HEK293T (cell line): Measurements from ENCODE around the gene THSD4.

Experiments used
- ARNT ChIP-seq: fragments of 450-650 bp; IDR thresholded peaks from 2 replicates; pipeline ENCODE4 v1.6.1; 2017; ENCODE audit warnings: mild to moderate bottlenecking
- BHLHE40 ChIP-seq: fragments of 450-650 bp; IDR thresholded peaks from 2 replicates; pipeline ENCODE4 v1.6.1; 2016; ENCODE audit warnings: mild to moderate bottlenecking, moderate library complexity, borderline replicate concordance
- ELF4 ChIP-seq: fragments of 450-650 bp; IDR thresholded peaks from 2 replicates; pipeline ENCODE4 v1.6.1; 2017; ENCODE audit warnings: antibody characterized with exemption
- FOXA1 ChIP-seq: fragments of 450-650 bp; IDR thresholded peaks from 2 replicates; pipeline ENCODE4 v1.6.1; 2016; ENCODE audit warnings: mild to moderate bottlenecking
- FOXK2 ChIP-seq: fragments of 450-650 bp; IDR thresholded peaks from 2 replicates; pipeline ENCODE4 v1.6.1; 2016; ENCODE audit warnings: mild to moderate bottlenecking
- FOXM1 ChIP-seq: fragments of 450-650 bp; IDR thresholded peaks from 2 replicates; pipeline ENCODE4 v1.6.1; 2017; ENCODE audit warnings: mild to moderate bottlenecking, borderline replicate concordance
- HDGF ChIP-seq: fragments of 450-650 bp; IDR thresholded peaks from 2 replicates; pipeline ENCODE4 v1.6.1; 2017; ENCODE audit warnings: antibody characterized with exemption, borderline replicate concordance
- L3MBTL2 ChIP-seq: fragments of 450-650 bp; conservative IDR thresholded peaks from 2 replicates; pipeline ENCODE4 v1.6.1; 2016; ENCODE audit warnings: mild to moderate bottlenecking
- LEF1 ChIP-seq: fragments of 450-650 bp; IDR thresholded peaks from 2 replicates; pipeline ENCODE4 v1.6.1; 2017; ENCODE audit warnings: mild to moderate bottlenecking, borderline replicate concordance
- NFRKB ChIP-seq: fragments of 450-650 bp; IDR thresholded peaks from 2 replicates; pipeline ENCODE4 v1.6.1; 2016; ENCODE audit warnings: mild to moderate bottlenecking, moderate library complexity
- SP1 ChIP-seq: fragments of 450-650 bp; IDR thresholded peaks from 2 replicates; pipeline ENCODE4 v1.6.1; 2017
- SUZ12 ChIP-seq: fragments of 450-650 bp; IDR thresholded peaks from 2 replicates; pipeline ENCODE4 v1.6.1; 2016; ENCODE audit warnings: mild to moderate bottlenecking
- ZNF384 ChIP-seq: fragments of 450-650 bp; IDR thresholded peaks from 2 replicates; pipeline ENCODE4 v1.6.1; 2016

DNA sequence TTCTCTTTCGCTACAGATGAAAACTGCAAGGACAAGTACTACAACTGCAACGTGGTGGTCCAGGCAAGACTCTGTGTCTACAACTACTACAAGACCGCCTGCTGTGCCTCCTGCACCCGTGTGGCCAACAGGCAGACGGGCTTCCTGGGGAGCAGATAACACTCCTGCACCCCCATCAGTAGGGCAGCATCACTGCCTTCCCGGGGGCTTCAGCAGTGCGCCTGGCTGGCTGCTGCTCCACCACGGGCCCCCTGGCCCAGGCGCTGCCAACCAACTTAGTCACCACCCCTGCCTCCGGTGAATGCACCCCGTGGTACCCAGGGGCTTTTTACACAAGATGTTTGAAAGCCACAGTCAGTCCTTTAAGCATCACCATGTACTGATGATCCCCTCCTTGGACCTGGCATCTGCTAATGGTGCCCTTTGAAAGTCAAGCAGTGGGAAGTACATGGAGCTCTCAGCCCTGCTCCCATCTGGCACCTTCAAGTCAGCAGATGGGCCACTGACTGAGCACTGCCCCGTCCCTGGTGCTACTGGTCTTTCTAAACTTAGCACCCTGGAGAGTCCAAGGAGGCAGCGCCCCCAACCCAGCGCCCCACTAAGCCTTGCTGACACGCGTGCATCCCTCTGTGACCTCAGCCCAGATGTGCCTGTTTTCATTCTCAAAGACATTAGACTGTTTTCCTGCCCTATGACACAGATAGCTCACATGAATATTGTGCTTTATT lies 662.1 kb downstream of the THSD4 start:
- TF ChIP-seq SP1 (no peak), SUZ12 (no peak), FOXM1 (no peak), FOXA1 (no peak), FOXK2 (no peak), NFRKB (no peak), ELF4 (no peak), L3MBTL2 (no peak), ZNF384 (no peak), ARNT (no peak), BHLHE40 (no peak), LEF1 (no peak), HDGF (no peak)
